ENCODE results near the gene TRPM4.
A peak's percentile ranks its signal among the peaks of the same experiment; 100 is the strongest.
"Not testable (repeated sequence)": the region's sequence is repeated elsewhere in the genome, so short reads cannot be mapped to it uniquely, and the experiment has no call there.

Gene TRPM4

GRCh38 chr19:49150944-49151243 is 6.7 kb upstream of the TRPM4 start:
- no peak for DNase-seq (ENCODE audit: low read depth in 2 of 2)

GRCh38 chr19:49151267-49152118 is 6.1 kb upstream of the TRPM4 start:
- peak in 1 of 2 donors; percentile 21 for DNase-seq (ENCODE audit: low read depth in 2 of 2)

GRCh38 chr19:49152119-49152550 is 5.5 kb upstream of the TRPM4 start:
- no peak for DNase-seq (ENCODE audit: low read depth in 2 of 2)

- no peak for DNase-seq (ENCODE audit: low read depth in 2 of 2)
Measured at GRCh38 chr19:49153167-49153809, 4.3 kb upstream of the TRPM4 start.

GRCh38 chr19:49154279-49154678 is 3.3 kb upstream of the TRPM4 start:
- no peak for DNase-seq (ENCODE audit: low read depth in 2 of 2)

GRCh38 chr19:49155005-49155819 is 2.4 kb upstream of the TRPM4 start, which contains the start of gene HRC:
Gene HRC (minus strand): TSS chr19:49155396. CDS start chr19:49155237, 159 bp downstream.
- DNase-seq (ENCODE audit: low read depth in 2 of 2) = no peak

GRCh38 chr19:49155820-49156346 is 1.7 kb upstream of the TRPM4 start:
- DNase-seq (ENCODE audit: low read depth in 2 of 2) = no peak

GRCh38 chr19:49160450-49161189 is 3.0 kb downstream of the TRPM4 start:
- no peak for DNase-seq (ENCODE audit: low read depth in 2 of 2)

- no peak for DNase-seq (ENCODE audit: low read depth in 2 of 2)
Measured at GRCh38 chr19:49161987-49162386, 4.4 kb downstream of the TRPM4 start.

GRCh38 chr19:49165111-49165750 is 7.6 kb downstream of the TRPM4 start:
- DNase-seq (ENCODE audit: low read depth in 2 of 2) = no peak

- no peak for DNase-seq (ENCODE audit: low read depth in 2 of 2)
Measured at GRCh38 chr19:49165865-49166301, 8.3 kb downstream of the TRPM4 start.

- DNase-seq (ENCODE audit: low read depth in 2 of 2) = no peak
Measured at GRCh38 chr19:49167857-49168409, 10.3 kb downstream of the TRPM4 start.

- DNase-seq (ENCODE audit: low read depth in 2 of 2) = no peak
Measured at GRCh38 chr19:49168421-49168820, 10.8 kb downstream of the TRPM4 start.

- no peak for DNase-seq (ENCODE audit: low read depth in 2 of 2)
Measured at GRCh38 chr19:49173198-49173597, 15.6 kb downstream of the TRPM4 start.

GRCh38 chr19:49180659-49181058 is 23.1 kb downstream of the TRPM4 start:
- no peak for DNase-seq (ENCODE audit: low read depth in 2 of 2)

- not testable (repeated sequence) for DNase-seq (ENCODE audit: low read depth in 2 of 2)
Measured at GRCh38 chr19:49182010-49182847, 24.6 kb downstream of the TRPM4 start.

- DNase-seq (ENCODE audit: low read depth in 2 of 2) = no peak
Measured at GRCh38 chr19:49182848-49183375, 25.3 kb downstream of the TRPM4 start.

GRCh38 chr19:49186108-49186507 is 28.5 kb downstream of the TRPM4 start:
- no peak for DNase-seq (ENCODE audit: low read depth in 2 of 2)

GRCh38 chr19:49188626-49189200 is 31.1 kb downstream of the TRPM4 start:
- DNase-seq (ENCODE audit: low read depth in 2 of 2) = no peak

All from stimulated activated CD4-positive, alpha-beta T cell treated with anti-CD3 and anti-CD28 coated beads, Interleukin-1b, Interleukin-23, amount 100 ng/mL, for 1 hour (primary cell).